Ovary (tissue), 3 donors: ENCODE results near the gene ZMYND19.

Experiments
- EP300 ChIP-seq: sonication (generic); formaldehyde crosslinking; IDR thresholded peaks from one replicate; pipeline ENCODE4 v1.6.1; 2017; ENCODE audit warnings: antibody characterized with exemption
- POLR2A ChIP-seq: fragments of 450-650 bp; IDR thresholded peaks from one replicate; pipeline ENCODE4 v1.6.1; 2017; ENCODE audit warnings: antibody characterized with exemption, mild to moderate bottlenecking, moderate library complexity
- TF ChIP-seq, protein P1 (sequence below), 3 donors: fragments of 450-650 bp in 2 of 3; fragments of 200-600 bp in 1 of 3; IDR thresholded peaks; one replicate each; pipeline versions ENCODE4 v1.5.1 to v1.8.0; 2016 to 2022; ENCODE audit warnings: antibody characterized with exemption in 3 of 3, mild to moderate bottlenecking in 1 of 3
- donor health status: DM: no; HTN: no; CAD: no.

DNA sequence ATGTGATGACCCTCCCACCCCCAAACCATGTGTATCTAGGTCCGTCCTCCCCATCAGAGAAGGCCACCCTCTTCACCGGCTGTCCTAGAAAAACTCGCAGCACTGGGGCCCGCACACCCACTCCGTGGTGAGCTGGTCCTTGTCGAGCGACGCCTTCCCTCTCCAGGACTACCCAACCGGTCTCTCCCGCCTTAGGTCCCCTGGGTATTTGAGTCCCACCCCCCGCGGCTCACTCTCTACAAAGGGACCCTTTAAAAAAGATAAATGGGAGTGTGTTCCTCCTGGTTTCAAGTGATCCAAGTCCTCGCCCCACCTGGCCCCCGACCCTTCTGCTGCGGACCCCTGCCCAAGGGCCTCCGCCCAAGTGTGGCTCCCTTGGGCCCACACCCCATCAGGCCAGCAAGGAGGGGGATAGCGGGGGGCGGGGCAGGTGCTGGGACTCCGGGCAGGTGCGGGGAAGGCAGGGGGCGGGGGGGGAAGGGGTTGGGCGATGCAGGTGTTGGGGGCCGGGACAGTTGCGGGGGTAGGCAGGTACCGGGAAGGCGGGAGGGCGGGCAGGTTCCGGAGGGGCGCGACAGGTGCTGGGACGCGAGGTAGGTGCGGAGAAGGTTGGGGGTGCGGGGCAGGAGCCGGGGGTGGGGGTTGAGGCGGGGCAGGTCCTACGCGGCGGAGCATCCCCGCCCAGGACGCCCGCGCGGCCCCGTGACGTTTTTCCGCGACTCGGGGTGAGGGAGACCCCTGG, 14.2 kb upstream of the ZMYND19 start:
- TF ChIP-seq, protein P1, sequence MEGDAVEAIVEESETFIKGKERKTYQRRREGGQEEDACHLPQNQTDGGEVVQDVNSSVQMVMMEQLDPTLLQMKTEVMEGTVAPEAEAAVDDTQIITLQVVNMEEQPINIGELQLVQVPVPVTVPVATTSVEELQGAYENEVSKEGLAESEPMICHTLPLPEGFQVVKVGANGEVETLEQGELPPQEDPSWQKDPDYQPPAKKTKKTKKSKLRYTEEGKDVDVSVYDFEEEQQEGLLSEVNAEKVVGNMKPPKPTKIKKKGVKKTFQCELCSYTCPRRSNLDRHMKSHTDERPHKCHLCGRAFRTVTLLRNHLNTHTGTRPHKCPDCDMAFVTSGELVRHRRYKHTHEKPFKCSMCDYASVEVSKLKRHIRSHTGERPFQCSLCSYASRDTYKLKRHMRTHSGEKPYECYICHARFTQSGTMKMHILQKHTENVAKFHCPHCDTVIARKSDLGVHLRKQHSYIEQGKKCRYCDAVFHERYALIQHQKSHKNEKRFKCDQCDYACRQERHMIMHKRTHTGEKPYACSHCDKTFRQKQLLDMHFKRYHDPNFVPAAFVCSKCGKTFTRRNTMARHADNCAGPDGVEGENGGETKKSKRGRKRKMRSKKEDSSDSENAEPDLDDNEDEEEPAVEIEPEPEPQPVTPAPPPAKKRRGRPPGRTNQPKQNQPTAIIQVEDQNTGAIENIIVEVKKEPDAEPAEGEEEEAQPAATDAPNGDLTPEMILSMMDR (IDR thresholded peaks at IDR 0.05): no peak
- TF ChIP-seq POLR2A (no peak), EP300 (no peak)
